Vagina (tissue), 2 donors: ENCODE data around the gene PLEKHM3. TPM values are rescaled to one million over a fixed set of nuclear protein-coding genes. Genes with fewer than 3 reads are reported as not detected.

ENCODE experiments used
- DNase-seq, 2 donors: peaks; one replicate each; pipeline ENCODE4 v3.0.0-alpha.2; 2017; ENCODE audit errors: extremely low spot score in 2 of 2
- H3K27ac ChIP-seq: fragments of 200-600 bp; sonication (generic); one replicate; pipeline ENCODE4 v1.5.1; 2019
- H3K27me3 ChIP-seq: fragments of 200-600 bp; sonication (generic); one replicate; pipeline ENCODE4 v1.5.1; 2019
- H3K36me3 ChIP-seq, 2 donors: fragments of 200-600 bp; sonication (generic); one replicate each; pipeline ENCODE4 v1.5.1; 2017 to 2019
- H3K4me1 ChIP-seq: fragments of 200-600 bp; sonication (generic); one replicate; pipeline ENCODE4 v1.5.1; 2019
- H3K4me3 ChIP-seq, 2 donors: fragments of 200-600 bp; sonication (generic); 1 replicate in 1 of 2; 2 replicates in 1 of 2; pipeline ENCODE4 v1.5.1; 2016 to 2019
- H3K9me3 ChIP-seq: fragments of 200-600 bp; sonication (generic); one replicate; pipeline ENCODE4 v1.5.1; 2019
- CTCF ChIP-seq, 3 experiments: fragments of 450-650 bp in 2 of 3; fragments of 200-600 bp in 1 of 3; sonication (generic) in 1 of 3; IDR thresholded peaks; one replicate each; pipeline ENCODE4 v1.5.1; 2017 to 2019; ENCODE audit warnings: antibody characterized with exemption in 3 of 3, mild to moderate bottlenecking in 2 of 3, moderate library complexity in 2 of 3
- POLR2A ChIP-seq, 2 donors: fragments of 450-650 bp; IDR thresholded peaks; one replicate each; pipeline ENCODE4 v1.6.1; 2017; ENCODE audit warnings: antibody characterized with exemption in 2 of 2, mild to moderate bottlenecking in 2 of 2, moderate library complexity in 2 of 2
- POLR2AphosphoS5 ChIP-seq, 2 donors: sonication (generic); formaldehyde crosslinking; IDR thresholded peaks; one replicate each; pipeline ENCODE4 v1.9.0; 2017; ENCODE audit warnings: antibody characterized with exemption in 2 of 2, mild to moderate bottlenecking in 2 of 2, low read depth in 1 of 2; ENCODE audit not compliant: insufficient read depth in 1 of 2
- intact Hi-C: fragments of 100-400 bp; cut with DNase I; formaldehyde crosslinking; loops from one replicate; pipeline ENCODE4 v1.15.1; 2023
- total RNA-seq: library from RNA; depleted of rRNA; stranded (reverse); fragments of >200 nt; gene quantifications from one replicate; pipeline ENCODE4 v1.2.3, GENCODE V29; 2016

Gene PLEKHM3
- total RNA-seq, 1 donor from 2014 or later, result 21.4 TPM

GRCh38 chr2:207792244-207792785, 233.0 kb downstream of the PLEKHM3 start:
- no peaks in the 10 kb centered on the region for H3K27me3 ChIP-seq
- no peaks in the 10 kb centered on the region for H3K9me3 ChIP-seq
- intact Hi-C loops, result no loop called here
- no peaks in the 10 kb centered on the region for H3K4me1 ChIP-seq
- no peak for DNase-seq
- TF ChIP-seq POLR2AphosphoS5 (IDR thresholded peaks at IDR 0.05; ENCODE audit: insufficient read depth in 1 of 2, low read depth in 1 of 2) (no peak), CTCF (IDR thresholded peaks at IDR 0.05) (no peak), POLR2A (IDR thresholded peaks at IDR 0.05) (no peak)
- no peak overlapping the region for H3K27ac ChIP-seq
- H3K4me3 ChIP-seq, result no peak overlapping the region
- no peaks in the 10 kb centered on the region for H3K36me3 ChIP-seq

DNA sequence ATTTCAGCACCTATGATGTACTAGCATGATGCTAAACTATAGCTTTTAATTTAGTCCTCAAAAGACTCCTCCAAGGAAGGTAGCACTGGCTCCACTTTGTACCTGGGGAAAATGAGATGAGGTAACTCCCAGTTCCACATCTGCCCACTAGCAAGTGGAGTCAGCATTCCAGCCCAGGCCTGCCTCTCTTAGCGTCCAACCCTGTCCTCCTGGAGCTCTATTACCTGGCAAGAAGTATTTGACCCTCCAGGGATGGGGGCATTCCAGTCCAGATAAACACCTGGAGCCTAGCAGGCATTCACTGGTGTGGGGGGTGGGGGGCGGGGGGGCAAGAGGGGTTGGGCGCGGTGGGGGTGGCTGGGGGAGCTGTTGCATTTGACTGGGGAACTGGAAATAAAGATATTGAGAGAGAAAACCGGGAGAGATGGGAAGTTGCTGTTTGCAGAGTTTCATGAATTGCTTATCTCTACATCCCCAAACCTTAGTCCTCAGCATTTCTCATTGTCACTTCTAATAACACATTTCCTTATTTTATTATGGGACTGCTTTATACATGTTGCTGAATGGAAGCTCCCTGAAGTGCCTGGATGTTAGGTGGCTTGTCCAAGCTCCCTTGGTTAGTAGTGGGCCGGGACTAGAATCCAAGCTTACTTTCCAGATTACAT, 233.6 kb downstream of the PLEKHM3 start:
- Histone ChIP-seq H3K36me3 (no peaks in the 10 kb centered on the region), H3K27ac (no peak overlapping the region), H3K4me3 (no peak overlapping the region), H3K27me3 (no peaks in the 10 kb centered on the region), H3K9me3 (no peaks in the 10 kb centered on the region), H3K4me1 (no peaks in the 10 kb centered on the region)
- intact Hi-C loops, result loop anchor here (1.0 kb wide), 1 partner anchor 39 kb away; no protein-coding TSS in a partner anchor
- DNase-seq, result no peak
- TF ChIP-seq POLR2A (IDR thresholded peaks at IDR 0.05) (no peak), CTCF (IDR thresholded peaks at IDR 0.05) (no peak), POLR2AphosphoS5 (IDR thresholded peaks at IDR 0.05; ENCODE audit: insufficient read depth in 1 of 2, low read depth in 1 of 2) (no peak)

DNA sequence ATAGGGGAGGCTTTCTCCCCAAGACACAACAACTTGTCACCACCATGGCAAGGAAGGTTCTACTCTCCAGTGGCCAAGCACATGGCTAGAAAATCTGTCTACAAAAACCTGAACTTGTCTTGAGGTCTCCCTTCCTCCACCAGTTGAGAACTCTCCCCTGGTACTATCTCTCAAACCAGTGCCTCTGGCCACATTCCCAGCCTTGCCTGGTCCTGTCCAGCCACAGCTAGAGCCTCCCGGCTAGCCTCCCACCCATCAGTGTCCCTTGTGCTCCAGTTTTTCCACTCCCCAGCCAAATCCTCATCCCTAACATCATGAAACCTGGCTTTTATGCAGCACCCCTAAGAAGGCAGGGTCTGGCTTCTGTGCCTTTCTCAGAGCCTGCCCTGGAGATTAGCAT, 234.4 kb downstream of the PLEKHM3 start:
- Histone ChIP-seq H3K4me3 (no peak overlapping the region), H3K9me3 (no peaks in the 10 kb centered on the region), H3K36me3 (no peaks in the 10 kb centered on the region), H3K27me3 (no peaks in the 10 kb centered on the region), H3K27ac (no peak overlapping the region), H3K4me1 (no peaks in the 10 kb centered on the region)
- TF ChIP-seq CTCF (IDR thresholded peaks at IDR 0.05) (no peak), POLR2AphosphoS5 (IDR thresholded peaks at IDR 0.05; ENCODE audit: insufficient read depth in 1 of 2, low read depth in 1 of 2) (no peak), POLR2A (IDR thresholded peaks at IDR 0.05) (no peak)
- intact Hi-C loops, result loop anchor here (1.0 kb wide), 1 partner anchor 39 kb away; no protein-coding TSS in a partner anchor
- DNase-seq, result no peak

- TF ChIP-seq POLR2A (IDR thresholded peaks at IDR 0.05) (no peak), CTCF (IDR thresholded peaks at IDR 0.05) (no peak), POLR2AphosphoS5 (IDR thresholded peaks at IDR 0.05; ENCODE audit: insufficient read depth in 1 of 2, low read depth in 1 of 2) (no peak)
- H3K27ac ChIP-seq, result no peak overlapping the region
- no peak for DNase-seq
- H3K36me3 ChIP-seq, result no peaks in the 10 kb centered on the region
- H3K4me3 ChIP-seq, result no peak overlapping the region
- intact Hi-C loops, result no loop called here
- H3K27me3 ChIP-seq, result no peaks in the 10 kb centered on the region
- H3K4me1 ChIP-seq, result no peaks in the 10 kb centered on the region
- H3K9me3 ChIP-seq, result no peaks in the 10 kb centered on the region
These were observed 237.5 kb downstream of the PLEKHM3 start for GRCh38 chr2:207787800-207788199.

DNA sequence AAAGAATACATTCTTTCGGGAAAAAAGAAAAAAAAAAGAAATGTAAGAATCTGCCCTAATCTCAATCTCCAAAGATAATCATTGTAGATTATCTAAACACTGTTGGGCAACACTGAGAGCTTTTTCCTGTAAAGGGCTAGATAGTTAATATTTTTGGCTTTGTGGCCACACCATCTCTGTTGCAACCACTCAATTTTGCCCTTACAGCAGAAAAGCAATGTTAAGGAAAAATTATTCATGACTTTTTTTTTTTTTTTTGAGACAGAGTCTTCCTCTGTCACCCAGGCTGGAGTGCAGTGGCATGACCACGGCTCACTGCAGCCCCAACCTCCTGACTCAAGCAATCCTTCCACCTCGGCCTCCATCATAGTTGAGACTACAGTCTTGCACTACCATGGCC, 238.3 kb downstream of the PLEKHM3 start:
- DNase-seq, result no peak
- H3K27me3 ChIP-seq, result no peaks in the 10 kb centered on the region
- H3K4me3 ChIP-seq, result no peak overlapping the region
- H3K4me1 ChIP-seq, result no peaks in the 10 kb centered on the region
- H3K27ac ChIP-seq, result no peak overlapping the region
- no peaks in the 10 kb centered on the region for H3K9me3 ChIP-seq
- H3K36me3 ChIP-seq, result no peaks in the 10 kb centered on the region
- intact Hi-C loops, result no loop called here
- no peak for TF ChIP-seq CTCF (IDR thresholded peaks at IDR 0.05)
- TF ChIP-seq POLR2A (IDR thresholded peaks at IDR 0.05), result no peak
